Activated CD4-positive, CD25-positive, alpha-beta regulatory T cell (primary cell): ENCODE results near the gene CYP2A13.
"Not testable (repeated sequence)": the region's sequence is repeated elsewhere in the genome, so short reads cannot be mapped to it uniquely, and the experiment has no call there.

ENCODE experiments used
- DNase-seq, 4 experiments: peaks; one replicate each; lab custom pipeline; 2025; lab: John Stamatoyannopoulos, UW

The CYP2A13 gene, protein sequence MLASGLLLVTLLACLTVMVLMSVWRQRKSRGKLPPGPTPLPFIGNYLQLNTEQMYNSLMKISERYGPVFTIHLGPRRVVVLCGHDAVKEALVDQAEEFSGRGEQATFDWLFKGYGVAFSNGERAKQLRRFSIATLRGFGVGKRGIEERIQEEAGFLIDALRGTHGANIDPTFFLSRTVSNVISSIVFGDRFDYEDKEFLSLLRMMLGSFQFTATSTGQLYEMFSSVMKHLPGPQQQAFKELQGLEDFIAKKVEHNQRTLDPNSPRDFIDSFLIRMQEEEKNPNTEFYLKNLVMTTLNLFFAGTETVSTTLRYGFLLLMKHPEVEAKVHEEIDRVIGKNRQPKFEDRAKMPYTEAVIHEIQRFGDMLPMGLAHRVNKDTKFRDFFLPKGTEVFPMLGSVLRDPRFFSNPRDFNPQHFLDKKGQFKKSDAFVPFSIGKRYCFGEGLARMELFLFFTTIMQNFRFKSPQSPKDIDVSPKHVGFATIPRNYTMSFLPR

DNA sequence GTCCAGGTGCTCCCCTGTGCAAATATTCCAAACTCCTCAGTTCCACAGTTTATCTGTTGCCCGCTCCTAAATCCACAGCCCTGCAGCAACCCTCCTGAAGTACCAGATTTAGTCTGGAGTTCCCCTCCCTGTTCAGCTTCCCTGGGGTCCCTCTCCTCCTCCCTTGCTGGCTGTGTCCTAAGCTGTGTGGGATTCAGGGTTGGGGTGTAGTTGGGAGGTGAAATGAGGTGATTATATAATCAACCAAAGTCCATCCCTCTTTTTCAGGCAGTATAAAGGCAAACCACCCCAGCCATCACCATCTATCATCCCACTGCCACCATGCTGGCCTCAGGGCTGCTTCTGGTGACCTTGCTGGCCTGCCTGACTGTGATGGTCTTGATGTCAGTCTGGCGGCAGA lies at the start of gene CYP2A13:
TSS of gene CYP2A13 (plus strand) at position 301 of the 400 bp plus-strand sequence. CDS start at position 322, 21 bp downstream.
- no peak for DNase-seq

- no peak for DNase-seq
Measured at GRCh38 chr19:41039806-41040205, 48.4 kb upstream of the CYP2A13 start.

GRCh38 chr19:41045095-41045494 lies 43.2 kb upstream of the CYP2A13 start:
- DNase-seq, result not testable (repeated sequence)

GRCh38 chr19:41050426-41050825 lies 37.8 kb upstream of the CYP2A13 start:
- DNase-seq, result no peak

DNA sequence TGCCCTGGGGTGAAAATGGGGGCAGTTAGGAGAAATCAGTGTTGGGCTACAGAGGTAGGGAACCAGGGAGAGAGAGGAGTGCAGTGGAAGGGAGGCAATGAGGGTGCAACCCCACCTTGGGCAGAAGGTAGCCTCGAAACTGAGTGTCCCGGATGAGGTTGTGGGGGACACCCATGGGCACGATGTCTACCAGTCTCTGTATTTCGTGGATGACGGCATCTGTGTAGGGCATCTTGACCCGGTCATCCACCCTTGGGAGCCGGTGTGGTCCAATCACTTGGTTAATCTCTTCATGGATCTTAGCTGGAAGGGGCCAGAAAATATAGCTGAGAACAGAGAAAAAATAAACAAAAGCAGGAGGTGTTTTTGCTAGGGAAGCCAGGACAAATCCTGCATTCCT lies 36.1 kb upstream of the CYP2A13 start:
- not testable (repeated sequence) for DNase-seq

GRCh38 chr19:41053331-41053730 lies 34.9 kb upstream of the CYP2A13 start:
- not testable (repeated sequence) for DNase-seq

GRCh38 chr19:41064974-41065569 lies 23.2 kb upstream of the CYP2A13 start:
- no peak for DNase-seq

GRCh38 chr19:41076286-41076685 lies 12.0 kb upstream of the CYP2A13 start:
- no peak for DNase-seq

DNA sequence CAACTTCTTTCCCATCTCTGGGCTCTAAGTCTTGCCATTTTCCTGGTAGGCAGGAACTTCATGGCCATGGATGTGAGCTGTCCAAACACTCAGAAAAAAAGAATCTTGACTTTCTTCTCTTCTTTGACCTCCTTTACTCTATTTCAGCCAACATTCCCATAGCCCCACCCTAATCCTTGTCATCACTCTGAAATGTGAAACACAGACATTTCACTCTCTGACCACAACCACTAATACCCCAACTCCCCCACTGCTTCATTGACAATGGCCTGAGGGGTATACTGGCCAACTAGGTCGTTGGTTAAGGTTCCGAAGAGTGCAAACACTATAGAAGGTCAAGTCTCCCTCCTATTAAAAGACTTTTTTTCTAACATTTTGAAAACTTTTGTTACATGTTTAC lies 4.7 kb upstream of the CYP2A13 start:
- DNase-seq, result no peak

DNA sequence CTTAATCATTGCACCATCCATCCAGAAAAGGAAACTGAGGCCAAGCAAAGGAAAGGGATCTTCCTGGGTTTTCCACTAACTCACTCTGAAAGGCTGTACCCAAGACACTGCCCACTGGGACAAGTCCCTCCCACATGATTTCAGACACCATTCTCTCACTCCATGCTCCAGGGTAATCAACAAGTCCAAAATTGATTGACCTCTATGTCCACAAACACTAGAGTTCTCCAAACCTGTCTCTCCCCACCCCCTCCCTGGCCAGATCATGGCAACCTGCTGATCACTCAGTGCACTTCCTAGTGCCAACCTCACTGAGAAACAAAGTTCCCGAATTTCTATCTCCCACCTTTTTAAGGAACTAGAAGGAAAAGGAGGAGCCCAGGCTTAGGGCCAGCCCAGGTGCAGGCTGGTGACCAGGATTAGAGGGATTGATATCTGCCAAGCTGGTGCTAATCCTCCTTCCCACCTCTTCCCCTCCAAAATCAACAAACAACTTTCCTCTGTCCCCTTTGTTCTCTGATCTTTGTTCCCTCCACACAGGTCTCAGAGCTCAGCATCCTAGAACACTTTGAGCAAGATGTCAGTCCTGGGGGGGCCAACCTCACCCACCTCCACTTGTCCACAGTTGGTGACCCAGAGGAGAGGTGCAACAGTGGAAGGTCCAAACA lies 2.4 kb upstream of the CYP2A13 start:
- no peak for DNase-seq

DNA sequence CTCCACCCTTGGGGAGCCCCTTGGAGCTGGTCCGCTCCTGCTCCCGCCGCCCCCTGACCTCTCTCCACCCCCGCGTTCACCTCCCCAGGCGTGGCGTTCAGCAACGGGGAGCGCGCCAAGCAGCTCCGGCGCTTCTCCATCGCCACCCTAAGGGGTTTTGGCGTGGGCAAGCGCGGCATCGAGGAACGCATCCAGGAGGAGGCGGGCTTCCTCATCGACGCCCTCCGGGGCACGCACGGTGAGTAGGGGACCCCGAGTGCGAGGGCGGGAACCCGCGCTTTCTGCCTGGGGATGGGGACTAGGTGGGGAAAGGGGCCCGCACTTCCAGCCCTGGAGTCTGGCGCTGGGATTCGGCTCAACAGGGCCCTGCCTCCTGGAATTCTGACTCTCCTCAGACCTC lies 1.7 kb downstream of the CYP2A13 start:
- DNase-seq, result no peak

- no peak for DNase-seq
Measured at GRCh38 chr19:41095703-41096102, 7.5 kb downstream of the CYP2A13 start.

- DNase-seq, result no peak
Measured at GRCh38 chr19:41096353-41096752, 8.1 kb downstream of the CYP2A13 start.

DNA sequence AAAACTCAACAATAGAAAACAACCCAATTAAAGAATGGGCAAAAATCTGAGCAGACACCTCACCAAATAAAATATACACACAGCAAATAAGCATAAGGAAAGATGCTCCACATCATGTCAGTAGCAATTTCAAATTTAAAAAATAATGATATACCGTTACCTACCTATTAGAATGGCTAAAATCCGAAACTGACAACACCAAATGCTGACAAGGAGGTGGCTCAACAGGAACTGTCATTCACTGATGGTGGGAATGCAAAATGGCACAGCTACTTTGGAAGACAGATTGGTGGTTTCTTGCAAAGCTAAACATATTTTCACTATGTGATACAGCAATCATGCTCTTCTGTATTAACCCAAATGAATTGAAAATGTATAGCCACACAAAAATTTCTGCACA lies 9.1 kb downstream of the CYP2A13 start:
- DNase-seq, result no peak

DNA sequence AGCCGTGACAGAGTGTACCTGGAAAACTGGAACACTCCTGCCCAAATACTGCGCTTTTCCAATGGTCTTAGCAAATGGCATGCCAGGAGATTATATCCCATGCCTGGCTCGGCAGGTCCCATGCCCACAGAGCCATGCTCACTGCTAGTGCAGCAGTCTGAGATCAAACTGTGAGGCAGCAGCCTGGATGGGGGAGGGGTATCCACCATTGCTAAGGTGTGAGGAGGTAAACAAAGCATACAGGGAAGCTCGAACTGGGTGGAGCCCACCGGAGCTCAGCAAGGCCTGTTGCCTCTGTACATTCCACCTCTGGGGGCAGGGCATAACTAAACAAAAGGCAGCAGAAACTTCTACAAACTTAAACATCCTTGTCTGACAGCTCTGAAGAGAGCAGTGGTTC lies 10.5 kb downstream of the CYP2A13 start:
- DNase-seq, result no peak

- DNase-seq, result not testable (repeated sequence)
Measured at GRCh38 chr19:41102210-41102609, 14.0 kb downstream of the CYP2A13 start.

DNA sequence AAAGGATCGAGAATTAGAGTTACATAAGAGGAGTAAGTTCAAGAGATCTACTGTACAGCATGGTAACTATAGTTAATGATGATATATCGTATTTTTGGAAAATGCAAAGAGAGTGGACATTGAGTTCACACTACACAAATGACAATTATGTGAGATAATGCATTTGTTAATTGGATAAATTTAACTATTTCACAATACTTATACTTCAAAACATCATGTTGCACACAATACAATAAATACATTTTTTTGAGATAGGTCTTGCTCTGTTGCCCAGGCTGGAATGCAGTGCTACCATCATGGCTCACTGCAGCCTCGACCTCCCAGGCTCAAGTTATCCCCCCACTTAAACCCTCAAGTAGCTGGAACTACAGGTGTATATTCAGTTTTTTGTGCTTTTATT lies 17.9 kb downstream of the CYP2A13 start:
- DNase-seq, result no peak

GRCh38 chr19:41111296-41111695 lies 23.0 kb downstream of the CYP2A13 start:
- no peak for DNase-seq

- DNase-seq, result no peak
Measured at GRCh38 chr19:41111750-41112295, 23.6 kb downstream of the CYP2A13 start.

DNA sequence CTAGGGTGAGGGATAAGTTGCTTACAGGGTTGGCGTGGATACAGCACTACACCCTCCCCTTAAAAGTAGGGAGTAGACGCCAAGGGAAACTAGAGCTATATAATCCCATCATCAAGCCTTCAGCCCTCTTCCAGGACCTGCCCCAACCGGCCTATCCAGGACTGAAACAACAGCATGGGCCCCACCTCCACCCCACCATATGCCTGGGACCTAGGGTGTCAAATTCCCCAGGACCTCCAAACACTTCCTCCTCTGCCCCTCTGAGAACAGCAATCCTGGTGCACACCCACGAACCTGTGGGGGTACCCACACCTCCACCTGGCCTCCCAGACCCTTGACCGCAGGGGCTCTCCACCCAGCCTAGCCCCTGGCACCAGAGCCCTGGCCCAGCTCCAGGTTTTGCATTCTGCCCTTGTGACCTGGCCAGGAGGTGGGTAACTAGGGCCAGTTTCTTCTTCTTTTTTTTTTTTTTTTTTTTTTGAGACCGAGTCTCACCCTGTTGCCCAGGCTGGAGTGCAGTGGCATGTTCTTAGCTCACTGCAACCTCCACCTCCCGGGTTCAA lies 24.6 kb downstream of the CYP2A13 start:
- no peak for DNase-seq

- DNase-seq, result no peak
Measured at GRCh38 chr19:41114132-41114531, 25.9 kb downstream of the CYP2A13 start, which contains the start of gene CYP2F1. Gene CYP2F1 (plus strand): TSS chr19:41114432. CDS start chr19:41116189, 1,757 bp downstream.

DNA sequence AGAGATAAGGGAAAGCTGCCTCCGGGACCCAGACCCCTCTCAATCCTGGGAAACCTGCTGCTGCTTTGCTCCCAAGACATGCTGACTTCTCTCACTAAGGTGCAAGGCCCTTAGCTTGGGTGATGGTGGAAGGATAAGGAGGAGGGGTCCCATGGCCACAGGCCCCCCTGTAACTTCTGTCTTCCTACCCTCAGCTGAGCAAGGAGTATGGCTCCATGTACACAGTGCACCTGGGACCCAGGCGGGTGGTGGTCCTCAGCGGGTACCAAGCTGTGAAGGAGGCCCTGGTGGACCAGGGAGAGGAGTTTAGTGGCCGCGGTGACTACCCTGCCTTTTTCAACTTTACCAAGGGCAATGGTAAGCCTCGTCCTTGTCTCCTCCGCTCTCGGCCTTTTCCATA lies 28.0 kb downstream of the CYP2A13 start:
- DNase-seq, result no peak
